Nephron progenitor cell (in vitro differentiated cells): ENCODE data around the gene OSBPL2.

Experiments
- DNase-seq: peaks from one replicate; pipeline ENCODE4 v3.0.0; 2021
- H3K27ac Mint-ChIP-seq: 2 replicates; pipeline ENCODE4 v1.8.0; 2021; ENCODE audit warnings: mild to moderate bottlenecking, moderate library complexity, mixed read lengths
- H3K27me3 Mint-ChIP-seq: 2 replicates; pipeline ENCODE4 v1.8.0; 2021; ENCODE audit warnings: mild to moderate bottlenecking, low read depth, mixed read lengths; ENCODE audit not compliant: poor library complexity
- H3K36me3 Mint-ChIP-seq: 2 replicates; pipeline ENCODE4 v1.8.0; 2021; ENCODE audit warnings: low read depth, mixed read lengths
- H3K4me1 Mint-ChIP-seq: 2 replicates; pipeline ENCODE4 v1.8.0; 2021; ENCODE audit warnings: mixed read lengths
- H3K4me3 Mint-ChIP-seq: 2 replicates; pipeline ENCODE4 v1.8.0; 2021; ENCODE audit warnings: mild to moderate bottlenecking, moderate library complexity, mixed read lengths
- H3K9me3 Mint-ChIP-seq: 2 replicates; pipeline ENCODE4 v1.8.0; 2021; ENCODE audit warnings: mild to moderate bottlenecking, moderate library complexity, mixed read lengths
- TF ChIP-seq, protein P1 (sequence below): fragments of 200-600 bp; sonication (generic); IDR thresholded peaks from 2 replicates; pipeline ENCODE4 v1.5.0; 2021; ENCODE audit warnings: antibody characterized with exemption

OSBPL2 gene

DNA sequence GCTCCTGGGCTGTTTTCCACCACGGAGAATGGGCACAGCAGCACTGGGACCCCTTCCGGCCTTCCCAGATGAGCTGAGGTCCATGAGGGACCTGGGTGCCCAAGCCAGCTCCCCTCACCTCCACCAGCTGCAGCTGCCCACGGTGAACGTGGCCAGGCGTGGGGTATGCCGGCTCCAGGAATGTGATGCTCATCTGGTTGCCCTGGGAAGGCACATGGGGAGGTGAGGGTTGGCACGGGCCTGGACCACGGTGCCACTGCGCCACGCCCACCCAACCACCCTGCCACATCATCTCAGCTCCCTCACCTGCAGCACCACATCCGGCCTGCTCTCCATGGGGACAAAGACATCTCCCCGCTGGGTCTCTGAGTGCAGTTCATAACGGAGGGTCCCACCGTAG lies 88.2 kb downstream of the OSBPL2 start:
- Mint-ChIP-seq H3K27ac (no peak overlapping the region), H3K9me3 (peaks cover 8% of the 10 kb centered on the region), H3K27me3 (peaks cover 3% of the 10 kb centered on the region), H3K4me3 (no peak overlapping the region), H3K4me1 (no peaks in the 10 kb centered on the region), H3K36me3 (peaks cover 36% of the 10 kb centered on the region)
- TF ChIP-seq, protein P1, sequence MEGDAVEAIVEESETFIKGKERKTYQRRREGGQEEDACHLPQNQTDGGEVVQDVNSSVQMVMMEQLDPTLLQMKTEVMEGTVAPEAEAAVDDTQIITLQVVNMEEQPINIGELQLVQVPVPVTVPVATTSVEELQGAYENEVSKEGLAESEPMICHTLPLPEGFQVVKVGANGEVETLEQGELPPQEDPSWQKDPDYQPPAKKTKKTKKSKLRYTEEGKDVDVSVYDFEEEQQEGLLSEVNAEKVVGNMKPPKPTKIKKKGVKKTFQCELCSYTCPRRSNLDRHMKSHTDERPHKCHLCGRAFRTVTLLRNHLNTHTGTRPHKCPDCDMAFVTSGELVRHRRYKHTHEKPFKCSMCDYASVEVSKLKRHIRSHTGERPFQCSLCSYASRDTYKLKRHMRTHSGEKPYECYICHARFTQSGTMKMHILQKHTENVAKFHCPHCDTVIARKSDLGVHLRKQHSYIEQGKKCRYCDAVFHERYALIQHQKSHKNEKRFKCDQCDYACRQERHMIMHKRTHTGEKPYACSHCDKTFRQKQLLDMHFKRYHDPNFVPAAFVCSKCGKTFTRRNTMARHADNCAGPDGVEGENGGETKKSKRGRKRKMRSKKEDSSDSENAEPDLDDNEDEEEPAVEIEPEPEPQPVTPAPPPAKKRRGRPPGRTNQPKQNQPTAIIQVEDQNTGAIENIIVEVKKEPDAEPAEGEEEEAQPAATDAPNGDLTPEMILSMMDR = no peak
- no peak for DNase-seq

DNA sequence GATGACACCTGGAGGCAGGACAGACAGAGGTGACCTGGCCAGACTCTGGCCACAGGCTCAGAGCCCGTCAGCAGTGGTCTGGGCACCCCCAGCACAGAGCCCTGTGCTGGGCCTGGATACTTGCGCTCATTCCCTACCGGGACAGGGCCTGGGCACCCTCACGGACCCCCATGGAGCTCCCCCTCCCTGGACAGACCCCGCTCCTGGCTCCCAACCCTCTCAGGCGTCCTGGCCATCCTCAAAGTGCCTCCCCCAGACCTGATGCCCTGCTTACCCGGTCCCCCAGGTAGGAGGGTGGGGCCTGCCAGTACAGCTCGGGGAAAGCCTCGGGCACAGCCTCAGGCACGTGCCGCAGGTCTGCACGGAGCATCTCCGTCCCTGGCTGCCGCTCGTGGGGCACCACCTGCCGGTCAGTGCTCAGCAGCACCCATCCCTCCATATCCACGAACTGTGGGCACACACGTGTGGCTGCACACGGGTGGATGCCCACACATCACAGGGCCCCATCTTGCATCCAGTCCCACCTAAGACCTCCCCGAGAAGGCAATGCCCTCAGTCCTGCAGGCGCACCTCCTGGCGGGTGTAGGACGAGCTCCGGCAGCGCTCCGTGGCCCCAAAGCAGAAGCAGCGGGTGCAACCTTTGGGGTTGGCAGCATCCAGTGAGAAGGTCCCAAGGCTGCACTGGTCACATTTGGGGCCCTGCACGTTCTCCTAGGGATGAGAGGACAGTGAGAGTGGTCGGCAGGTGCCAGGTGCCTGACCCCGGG lies 88.8 kb downstream of the OSBPL2 start:
- Mint-ChIP-seq H3K36me3 (peaks cover 36% of the 10 kb centered on the region), H3K27me3 (peaks cover 3% of the 10 kb centered on the region), H3K27ac (no peak overlapping the region), H3K4me3 (no peak overlapping the region), H3K4me1 (no peaks in the 10 kb centered on the region), H3K9me3 (peaks cover 8% of the 10 kb centered on the region)
- no peak for DNase-seq
- TF ChIP-seq, protein P1 = no peak

DNA sequence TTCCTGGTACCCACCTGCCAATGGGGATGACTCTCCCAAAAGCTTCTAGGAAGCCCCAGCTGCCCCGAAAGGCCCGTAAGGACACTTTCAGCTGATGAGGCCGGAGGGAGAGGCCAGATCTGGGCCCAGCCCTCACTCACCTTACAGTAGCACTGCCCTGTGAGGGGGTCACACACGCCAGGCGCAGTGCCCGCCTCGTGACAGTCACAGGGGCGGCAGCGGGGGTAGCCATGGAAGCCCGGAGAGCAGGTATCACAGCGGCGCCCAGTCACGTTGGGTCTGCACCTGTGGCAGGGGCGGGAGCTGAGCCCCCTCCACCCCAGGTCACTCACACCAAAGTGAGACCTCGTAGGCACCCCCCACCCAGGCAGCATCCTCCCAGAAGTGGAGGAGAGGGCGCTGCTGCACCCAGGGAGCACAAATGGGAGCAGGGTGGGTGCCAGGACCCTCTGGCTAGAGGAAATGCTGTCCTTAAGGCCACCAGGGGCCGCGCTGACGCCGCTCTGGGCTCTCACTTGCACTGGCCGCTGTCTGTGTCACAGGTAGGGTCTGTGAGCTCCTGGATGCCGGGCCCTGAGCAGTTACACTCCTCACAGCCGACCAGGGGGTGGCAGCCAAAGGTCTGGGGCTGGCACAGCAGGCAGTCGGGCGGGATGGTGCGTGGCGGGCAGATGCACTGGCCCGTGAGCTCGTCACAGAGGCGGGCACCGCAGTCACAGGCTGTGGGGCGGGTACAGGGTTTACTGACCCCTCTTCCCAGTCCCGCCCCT lies 89.6 kb downstream of the OSBPL2 start:
- Mint-ChIP-seq H3K4me3 (no peak overlapping the region), H3K36me3 (peaks cover 36% of the 10 kb centered on the region), H3K9me3 (peaks cover 8% of the 10 kb centered on the region), H3K4me1 (no peaks in the 10 kb centered on the region), H3K27ac (no peak overlapping the region), H3K27me3 (peaks cover 3% of the 10 kb centered on the region)
- DNase-seq = no peak
- TF ChIP-seq, protein P1 = no peak

DNA sequence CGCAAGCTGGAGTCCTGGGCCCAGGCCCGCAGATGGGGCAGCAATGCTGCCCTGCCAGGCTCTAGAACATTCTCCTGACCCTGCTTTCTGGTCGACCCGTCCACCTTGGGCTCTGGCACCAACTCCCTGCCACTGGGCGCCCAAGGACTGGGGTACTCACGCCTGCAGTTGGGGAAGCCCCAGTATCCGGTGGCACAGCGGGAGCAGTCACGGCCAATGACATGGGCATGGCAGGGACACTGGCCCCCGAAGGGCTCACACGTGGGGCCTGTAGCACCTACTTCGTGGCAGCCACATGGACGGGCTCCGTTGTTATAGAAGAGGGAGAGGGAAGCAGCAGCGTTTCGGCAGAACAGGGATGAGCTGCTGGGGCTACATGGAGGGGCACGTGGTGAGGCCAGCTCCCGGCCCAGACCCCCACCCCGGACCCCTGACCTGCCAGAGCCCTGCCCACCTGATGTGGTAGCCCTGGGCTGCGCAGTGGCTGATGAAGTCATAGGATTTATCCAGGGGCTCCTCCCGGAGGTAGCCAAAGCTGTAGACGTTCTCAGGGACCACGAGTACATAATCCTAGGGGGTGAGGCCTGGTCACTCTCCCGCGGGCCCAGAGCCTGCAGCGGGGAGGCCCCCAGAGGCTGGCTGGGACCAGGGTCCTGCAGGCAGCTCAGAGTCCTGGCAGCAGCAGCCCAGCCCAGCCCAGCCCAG lies 90.5 kb downstream of the OSBPL2 start:
- TF ChIP-seq, protein P1 = no peak
- Mint-ChIP-seq H3K4me3 (no peak overlapping the region), H3K4me1 (no peaks in the 10 kb centered on the region), H3K9me3 (peaks cover 8% of the 10 kb centered on the region), H3K27ac (no peak overlapping the region), H3K27me3 (peaks cover 3% of the 10 kb centered on the region), H3K36me3 (peaks cover 36% of the 10 kb centered on the region)
- DNase-seq = no peak

DNA sequence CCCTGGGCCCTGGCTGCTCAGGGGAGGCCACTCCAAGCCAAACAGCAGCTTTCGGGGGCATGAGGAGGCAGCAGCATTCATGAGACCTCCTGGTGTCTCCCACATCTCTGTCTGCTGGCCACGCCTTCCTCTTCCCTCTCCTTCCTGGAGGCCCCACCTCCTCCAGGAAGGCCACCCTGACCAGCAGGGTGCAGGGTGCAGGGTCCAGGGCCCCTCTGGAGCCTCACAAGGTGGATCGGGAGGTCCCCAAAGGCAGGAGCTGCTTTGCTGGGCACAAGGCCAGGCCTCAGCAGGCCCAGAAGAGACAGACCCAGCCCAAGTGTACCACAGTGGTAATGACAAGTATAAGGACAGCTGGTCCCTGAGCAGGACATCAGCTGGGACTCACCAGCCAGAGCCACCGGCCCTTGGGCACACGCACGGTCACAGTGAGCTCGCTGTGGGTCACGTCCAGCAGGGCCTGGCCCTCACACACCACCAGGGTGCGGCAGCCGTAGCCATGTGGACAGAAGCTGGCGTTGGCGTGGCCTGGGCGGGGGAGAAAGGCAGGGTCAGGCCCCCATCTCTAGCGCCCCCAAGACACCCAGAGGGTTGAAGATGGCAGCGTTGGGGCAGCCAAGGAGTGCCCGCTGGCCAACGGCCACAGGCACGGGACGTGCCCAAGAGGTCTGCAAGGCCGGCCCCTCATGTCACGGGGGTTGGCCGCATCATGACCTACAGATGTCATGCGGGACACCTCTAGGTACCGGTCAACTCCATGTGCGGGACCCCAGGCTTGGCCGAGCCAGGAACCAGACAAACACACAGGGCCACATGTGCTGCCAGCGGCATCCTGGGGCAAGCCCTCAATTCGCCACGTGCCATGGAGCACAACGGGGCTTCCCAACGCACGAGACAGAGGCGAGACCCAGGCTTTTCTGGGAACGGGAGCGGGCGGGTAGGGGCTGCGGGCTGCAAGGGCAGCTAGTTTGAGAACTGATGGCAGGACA lies 91.4 kb downstream of the OSBPL2 start:
- Mint-ChIP-seq H3K27me3 (peaks cover 2% of the 10 kb centered on the region), H3K9me3 (peaks cover 8% of the 10 kb centered on the region)
- DNase-seq = no peak

More for the DNA sequence above, 91.4 kb downstream of the OSBPL2 start:
- TF ChIP-seq, protein P1 = no peak
- Mint-ChIP-seq H3K4me3 (no peak overlapping the region), H3K4me1 (no peaks in the 10 kb centered on the region), H3K36me3 (peaks cover 31% of the 10 kb centered on the region), H3K27ac (no peak overlapping the region)
